NCI-H1436 (cell line): ENCODE results near the gene SFXN5.
A peak's percentile ranks its signal among the peaks of the same experiment; 100 is the strongest.

Source experiments
- DNase-seq: peaks from one replicate; lab custom pipeline; 2025; lab: John Stamatoyannopoulos, UW

SFXN5 gene

DNA sequence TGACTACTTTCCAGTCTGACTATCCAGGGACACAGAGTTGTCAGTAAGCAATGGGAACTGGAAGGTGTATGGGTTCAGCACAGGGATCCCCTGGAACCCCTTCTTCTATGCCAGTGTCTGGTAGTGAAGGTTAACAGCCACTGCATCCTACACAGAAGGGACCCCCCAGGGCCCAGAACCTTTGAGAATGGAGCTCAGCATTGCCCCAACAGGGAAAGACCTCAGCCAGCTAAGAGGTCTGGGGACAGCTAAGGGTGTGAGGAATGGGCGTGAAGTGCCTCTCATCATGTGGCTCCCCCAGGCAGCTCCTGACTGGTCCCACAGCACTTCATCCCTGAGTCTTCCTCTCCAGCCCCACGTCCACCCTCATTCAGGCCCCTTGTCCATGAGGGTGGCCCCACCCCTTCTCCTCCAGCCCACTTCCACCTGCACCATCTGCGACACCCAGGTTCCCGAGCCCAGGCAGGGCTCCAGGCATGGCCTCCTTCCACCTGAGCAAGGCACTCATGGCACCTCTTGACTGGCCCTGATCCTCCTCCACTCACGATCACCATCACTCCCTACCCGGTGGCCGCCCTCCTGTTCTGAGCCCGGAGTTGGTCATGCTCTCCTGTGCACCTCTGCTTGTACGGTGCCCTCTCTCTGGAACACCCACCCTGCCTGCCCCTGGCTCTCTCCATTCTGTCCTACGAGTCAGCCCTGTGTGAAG, 77.1 kb downstream of the SFXN5 start:
- DNase-seq: no peak

GRCh38 chr2:72993933-72994280, 77.6 kb downstream of the SFXN5 start:
- DNase-seq: no peak

DNA sequence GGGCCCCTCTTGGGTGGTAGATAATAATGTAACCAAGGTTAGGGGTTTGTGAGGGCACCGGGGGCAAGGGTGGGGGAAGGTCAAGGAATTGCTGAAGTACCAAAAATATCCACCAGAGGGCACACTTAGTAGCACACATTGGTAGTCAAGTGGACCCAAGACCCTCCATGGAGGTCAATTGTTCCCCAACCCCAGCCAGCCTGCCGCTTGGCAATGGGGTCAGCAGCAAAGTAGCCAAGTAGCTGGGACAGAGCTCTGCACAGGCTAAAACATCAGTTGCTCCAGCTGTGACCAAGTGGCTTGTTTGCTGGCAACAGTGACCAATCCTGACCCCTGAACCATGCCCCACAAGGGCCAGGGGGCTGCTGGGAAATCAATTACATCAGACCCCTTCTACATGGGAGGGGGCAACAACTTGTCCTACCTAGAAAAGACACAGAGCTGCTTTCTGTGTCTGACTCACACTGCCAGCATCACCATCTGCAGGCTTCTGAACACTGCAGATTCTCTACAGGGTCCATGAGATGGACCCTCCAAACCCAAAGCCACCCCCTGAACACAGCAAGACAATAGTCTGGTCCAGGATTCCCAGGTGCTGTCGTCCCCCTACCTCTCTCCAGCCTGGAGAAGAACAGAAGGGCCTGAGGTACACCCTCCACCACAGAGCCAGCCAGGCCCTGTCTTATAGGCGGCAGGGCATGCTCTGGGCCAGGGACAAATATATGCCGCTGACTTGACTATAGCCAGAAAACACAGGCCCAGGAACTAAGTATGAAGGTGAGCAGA, 78.2 kb downstream of the SFXN5 start:
- peak; percentile 21 for DNase-seq

DNA sequence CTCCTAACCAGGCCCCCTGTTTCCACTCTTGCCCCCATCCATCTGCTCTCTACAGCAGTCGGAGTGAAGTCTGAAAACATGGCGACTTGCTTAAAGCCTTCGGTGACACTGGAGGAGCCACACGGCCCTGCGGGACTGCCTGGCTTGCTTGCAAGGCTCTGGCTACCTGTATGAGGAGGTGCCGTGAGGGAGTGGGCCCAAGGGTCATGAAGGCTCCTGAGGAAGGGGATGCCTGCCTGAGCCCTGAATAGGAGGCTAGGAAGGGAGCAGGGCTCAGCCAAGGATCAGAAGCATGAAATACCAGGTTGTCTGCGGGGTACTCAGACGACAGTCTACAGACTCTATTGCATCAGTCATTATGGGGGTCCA, 78.8 kb downstream of the SFXN5 start:
- DNase-seq: no peak

DNA sequence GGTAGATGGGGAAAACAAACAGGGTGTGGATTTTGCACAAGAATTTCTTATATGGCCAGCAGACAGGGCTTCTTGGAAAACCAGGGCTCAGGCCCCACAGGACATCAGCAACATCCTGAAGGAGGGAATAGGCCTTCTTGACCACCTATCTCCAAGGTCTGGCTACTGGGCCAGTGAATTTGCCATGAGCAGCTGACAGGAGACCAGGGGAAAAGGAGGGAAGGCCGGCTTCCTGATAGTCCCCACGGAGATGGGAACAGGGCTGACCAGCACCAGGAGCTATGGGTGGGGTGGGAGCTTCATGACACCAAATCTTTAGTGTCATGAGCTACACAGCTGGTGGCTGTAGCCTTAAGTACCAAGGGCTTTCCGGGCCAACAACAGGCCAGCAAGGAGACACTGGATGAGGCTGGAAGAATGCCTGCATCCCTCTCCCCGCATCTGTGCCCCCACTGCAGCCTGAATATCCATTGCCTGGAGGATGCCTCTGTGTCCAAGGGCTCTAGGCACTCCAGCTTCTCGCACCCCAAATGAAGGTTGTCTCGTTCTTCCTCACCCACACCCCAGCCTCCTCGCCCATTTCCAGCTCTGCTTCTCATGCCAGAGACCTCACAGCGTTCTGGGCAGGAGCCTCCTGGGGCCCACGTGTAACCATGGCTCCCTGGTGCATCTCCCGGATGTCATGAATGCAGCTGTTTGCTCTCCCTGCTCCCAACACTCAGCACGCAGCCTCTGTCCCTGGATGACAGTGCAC, 79.4 kb downstream of the SFXN5 start:
- DNase-seq: no peak

DNA sequence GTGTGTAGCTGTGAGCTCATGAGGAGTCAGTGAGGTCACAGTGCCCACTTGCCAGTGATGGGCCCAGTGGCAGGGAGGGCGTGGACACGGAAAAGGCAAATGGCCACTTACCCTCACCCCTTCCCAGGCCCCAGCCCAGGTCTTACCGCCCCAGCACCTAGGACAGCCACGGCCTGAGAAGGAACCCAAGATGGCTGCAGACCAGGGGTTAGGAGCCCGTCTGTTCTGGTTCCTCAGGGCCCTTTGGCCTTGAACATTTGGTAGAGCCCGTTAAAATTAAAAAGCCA, 80.1 kb downstream of the SFXN5 start:
- no peak for DNase-seq

DNA sequence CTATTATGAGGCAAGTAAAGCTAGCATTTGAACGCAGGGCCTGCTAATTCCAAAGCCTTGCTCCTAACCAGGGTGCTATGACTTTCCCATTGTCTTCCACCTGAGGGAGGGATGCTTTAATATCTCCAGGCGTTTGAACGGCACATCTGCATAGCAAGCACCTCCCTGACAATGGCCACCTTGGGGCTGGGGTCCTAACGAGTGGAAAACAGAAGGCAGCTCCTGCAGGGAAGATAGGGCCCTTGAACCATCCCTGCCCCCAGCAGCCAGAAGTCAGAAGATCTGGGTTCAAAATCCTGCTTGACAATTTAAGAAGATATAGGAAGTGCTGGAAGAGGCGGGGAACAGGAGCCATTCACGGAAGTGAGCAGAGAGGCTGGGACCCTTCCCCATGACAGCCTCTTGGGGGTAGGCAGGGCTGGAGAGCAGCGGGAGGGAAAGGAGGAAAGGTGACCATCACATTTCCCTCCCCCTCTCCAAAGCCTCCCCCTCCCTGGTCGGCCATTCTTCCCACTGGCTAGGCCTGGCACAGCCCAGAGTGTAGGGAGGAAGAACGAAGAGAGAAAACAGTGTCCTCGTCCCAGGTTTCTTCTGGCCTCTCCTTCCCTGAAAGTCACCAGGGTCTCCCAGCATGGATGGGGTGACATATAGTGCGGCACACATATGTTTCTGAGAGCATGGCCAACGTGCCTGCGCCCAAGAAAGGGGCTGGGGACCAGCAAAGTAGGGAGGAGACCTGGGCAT, 80.6 kb downstream of the SFXN5 start:
- no peak for DNase-seq

DNA sequence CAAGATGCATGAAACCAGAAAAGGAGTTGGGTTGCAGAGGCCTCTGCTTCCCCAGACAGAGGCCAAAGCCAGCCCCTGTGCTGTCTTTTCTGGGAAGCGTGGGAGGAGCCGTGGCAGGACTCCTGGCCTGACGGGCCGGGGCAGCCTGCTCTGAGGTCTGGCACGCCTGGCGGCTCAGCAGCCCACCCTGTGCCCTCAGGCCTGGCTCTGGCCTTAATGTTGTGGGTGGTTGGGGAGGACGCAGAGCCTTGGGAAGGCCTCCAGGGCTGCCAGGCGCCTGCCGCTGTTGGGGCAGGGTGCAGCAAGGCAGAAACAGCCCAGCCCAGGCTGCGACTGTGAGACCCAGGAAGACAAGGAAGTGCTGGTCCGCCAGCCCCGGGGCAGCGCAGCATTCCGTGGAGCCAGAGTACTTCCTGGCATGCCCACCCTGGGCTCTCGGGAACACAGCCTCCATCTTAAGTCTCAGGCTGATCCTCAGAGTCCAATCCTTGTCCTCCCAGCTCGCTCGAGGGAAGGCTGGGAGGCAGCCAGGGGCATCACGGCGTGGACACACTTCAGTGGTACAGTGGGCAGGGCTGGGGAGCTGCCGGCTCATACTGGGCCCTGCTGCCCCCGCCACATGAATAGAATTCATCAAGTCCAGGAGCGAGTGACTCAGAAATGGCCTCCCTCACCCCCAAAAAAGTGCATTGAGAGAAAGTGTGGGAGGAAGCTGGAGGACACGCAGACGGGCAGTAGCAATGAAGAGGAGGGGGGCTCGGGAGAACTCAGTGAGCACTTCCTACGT, 81.5 kb downstream of the SFXN5 start:
- DNase-seq: no peak

- no peak for DNase-seq
Measured at GRCh38 chr2:72988726-72989273, 82.7 kb downstream of the SFXN5 start.

DNA sequence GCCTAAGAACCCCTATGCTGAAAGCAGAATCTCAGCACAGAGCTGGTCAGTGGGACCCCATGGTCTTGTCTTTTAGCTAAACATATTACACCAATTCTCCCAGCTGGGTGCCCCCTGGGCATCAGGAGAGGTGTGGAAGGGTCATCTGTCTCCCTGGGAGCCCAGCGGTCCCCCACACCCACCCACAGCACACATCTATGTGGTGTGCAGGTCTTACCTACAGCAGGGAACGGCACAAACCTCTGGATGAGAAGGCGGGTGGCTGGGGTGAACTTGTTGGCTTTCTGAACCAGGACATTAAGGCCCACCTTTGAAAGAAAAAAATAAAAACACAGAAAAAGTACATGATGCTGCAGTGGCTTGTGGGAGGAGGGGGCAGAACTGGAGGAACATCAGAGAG, 83.5 kb downstream of the SFXN5 start:
- no peak for DNase-seq

DNA sequence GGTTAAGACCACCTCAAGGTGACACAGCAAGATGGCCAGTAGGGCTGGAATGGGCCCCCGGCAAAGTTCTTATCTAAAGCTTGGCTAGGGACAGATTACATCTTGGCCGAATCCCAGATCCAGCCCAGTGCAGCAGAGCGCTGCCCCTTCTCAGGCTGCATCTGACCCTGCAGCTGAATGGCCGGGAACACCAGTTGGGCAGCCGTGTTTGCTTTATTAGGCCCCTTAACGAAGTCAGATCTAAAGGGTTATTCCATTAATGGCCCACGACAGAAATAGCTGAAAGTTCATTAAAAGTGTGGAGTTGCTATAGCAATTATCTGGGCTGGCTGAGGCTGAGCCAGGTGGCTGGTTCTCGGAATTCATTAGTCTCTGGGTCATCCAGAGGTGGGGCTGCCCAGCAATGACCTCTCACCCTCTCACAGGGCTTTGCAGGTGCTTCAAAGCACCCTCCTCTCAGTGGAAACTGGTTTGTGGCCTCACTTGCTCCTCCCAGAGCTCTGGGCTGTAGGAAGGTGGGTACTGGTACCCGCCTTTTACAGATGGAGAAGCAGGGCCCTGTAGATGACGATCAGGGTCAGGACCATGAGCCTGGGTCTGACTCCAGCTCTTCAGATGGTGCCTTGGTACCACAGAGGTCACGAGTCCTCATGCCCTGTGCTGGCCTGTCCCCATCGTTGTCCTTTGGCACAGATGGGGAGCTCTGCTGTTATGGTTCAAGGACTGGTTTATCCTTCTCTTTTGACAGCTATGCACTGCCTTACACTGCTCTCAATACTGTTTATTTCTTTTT, 85.4 kb downstream of the SFXN5 start:
- DNase-seq: no peak

- DNase-seq: no peak
Measured at GRCh38 chr2:72985136-72985535, 86.4 kb downstream of the SFXN5 start.

DNA sequence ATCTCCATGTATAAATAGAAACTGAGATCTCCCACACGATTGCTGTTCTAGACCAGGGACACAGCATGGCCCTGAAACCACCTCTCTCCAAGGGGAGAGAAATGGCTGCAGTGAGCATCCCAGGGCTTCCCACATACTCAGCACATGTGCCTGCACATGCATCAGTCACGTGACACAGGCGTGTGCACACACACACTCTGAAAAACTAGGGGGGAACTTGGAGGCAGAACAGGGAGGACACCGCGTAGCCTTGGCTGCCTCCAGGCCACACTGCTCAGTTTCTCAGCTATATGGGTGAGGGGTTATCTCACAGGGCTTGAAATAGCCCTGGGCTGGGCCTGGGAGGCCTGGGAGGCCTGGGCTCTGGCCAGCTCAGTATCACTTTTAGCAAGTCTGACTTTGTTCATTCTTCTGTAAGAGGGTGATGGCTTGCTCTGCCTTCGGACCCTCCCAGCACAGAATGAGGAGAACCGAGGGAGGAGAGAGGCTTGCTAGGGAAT, 87.3 kb downstream of the SFXN5 start:
- DNase-seq: no peak

- DNase-seq: no peak
Measured at GRCh38 chr2:72983500-72984161, 87.9 kb downstream of the SFXN5 start.

DNA sequence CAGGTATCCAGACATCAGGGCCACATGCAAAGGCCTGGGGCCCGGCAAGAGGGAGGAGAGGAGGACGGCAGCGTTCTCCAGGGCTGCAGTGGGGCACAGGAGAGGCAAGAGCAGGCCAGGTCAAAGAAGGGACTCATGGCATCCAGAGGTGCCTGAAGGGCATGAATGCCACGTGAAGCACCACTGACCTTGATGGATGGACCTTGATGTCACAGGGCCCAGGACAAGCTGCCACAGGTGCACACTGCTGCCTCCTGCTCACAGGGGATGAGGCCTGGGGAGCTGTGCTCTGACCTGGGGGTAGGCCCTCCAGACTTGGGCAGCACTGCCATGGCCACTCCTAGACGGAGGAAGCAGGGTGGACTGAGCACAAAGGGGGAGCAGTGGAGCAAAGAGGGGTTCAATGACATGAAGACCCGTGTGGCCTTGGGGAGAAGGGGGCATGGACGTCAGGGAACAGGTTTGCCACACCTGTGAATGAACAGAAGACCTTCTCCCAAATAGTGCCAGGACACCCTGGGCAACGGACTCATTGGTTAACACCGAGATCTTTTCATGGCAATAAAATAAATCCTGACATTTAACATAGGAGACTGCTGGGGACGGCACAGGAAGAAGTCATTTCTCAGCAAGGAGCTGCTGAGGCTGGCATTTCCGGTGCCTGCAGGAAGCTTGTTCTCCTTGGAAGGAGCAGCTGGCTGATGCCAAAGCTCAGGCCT, 88.6 kb downstream of the SFXN5 start:
- no peak for DNase-seq

DNA sequence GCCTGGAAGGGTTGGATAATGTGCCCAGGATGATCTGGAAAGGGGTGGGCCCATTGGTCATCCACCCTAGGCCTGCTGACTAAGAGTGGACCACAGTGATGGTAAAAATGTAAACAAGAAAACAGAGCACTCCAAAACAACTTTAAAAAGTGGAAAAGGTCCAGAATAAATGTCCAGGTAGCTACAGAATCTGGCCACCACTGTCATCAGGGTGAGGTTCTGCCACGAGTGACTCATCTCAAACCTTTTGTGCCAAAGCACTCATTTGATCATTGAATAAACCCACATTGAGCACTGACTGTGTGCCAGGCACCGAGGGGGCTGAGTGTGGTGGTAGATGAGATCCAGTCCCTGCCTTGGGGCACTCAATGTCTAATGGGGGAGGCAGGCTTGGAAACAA, 89.3 kb downstream of the SFXN5 start:
- DNase-seq: no peak

GRCh38 chr2:72981536-72981935, 90.0 kb downstream of the SFXN5 start:
- DNase-seq: no peak

DNA sequence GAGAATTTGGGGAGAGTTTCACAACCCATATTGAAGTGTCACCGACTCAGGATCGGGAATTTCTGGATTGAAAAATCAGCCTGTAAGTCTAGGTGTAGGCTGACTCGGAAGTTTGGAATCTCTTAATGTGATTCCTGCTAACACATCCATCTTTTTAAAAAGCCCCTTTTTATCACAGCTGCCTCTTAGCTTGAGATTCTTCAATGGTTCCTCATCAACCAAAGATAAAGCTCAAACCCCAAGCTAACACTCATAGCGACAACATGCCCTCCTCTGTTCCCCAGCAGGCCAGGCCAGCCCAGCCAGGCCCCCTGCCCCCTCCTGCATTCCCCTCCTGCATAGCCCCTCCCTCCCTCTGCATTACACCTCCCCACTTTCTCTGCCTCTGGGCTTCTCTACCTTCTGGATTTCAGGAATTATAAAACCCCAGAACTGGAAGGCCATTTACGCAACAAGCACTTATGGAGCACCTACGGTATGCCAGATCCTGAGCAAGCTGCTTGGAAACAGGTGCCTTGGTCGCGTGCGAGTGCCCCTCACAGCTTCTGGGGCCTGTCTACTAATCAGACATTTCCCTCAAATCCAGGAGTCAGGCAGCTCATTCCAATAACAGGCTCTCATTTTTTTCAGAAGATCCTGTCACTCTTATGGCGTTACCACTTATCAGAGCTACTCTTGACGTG, 90.8 kb downstream of the SFXN5 start:
- DNase-seq: no peak

DNA sequence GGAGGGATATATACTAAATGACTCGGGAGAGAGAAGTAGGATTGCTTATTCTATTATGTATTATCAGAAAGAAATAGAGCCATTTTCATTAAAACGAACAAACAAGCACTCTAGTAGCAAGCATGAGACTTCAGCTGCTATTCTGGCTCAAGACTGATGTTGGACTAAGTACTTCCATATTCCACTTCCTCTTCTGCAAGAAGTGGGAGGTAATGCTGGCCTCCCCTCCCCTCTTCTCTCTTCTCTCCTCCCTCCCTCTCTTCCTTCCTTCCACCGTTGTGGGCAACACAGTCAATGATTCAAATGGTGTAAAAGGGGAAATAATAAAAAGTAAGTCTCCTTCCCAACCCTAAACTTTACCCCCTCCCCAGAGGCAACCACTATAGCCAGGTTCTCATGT, 91.6 kb downstream of the SFXN5 start:
- DNase-seq: no peak
